K562 (cell line): Measurements from ENCODE around the gene CFDP1. TPM values are rescaled to one million over a fixed set of nuclear protein-coding genes. Genes with fewer than 3 reads are reported as not detected.

ENCODE experiments used
- ASH1L ChIP-seq: fragments of 450-650 bp; IDR thresholded peaks from 2 replicates; pipeline ENCODE4 v1.6.1; 2018; ENCODE audit warnings: borderline replicate concordance, mild to moderate bottlenecking, low read depth; ENCODE audit not compliant: partially characterized antibody
- BRCA1 ChIP-seq, 2 experiments: fragments of 450-650 bp in 1 of 2; sonication (generic) in 1 of 2; formaldehyde crosslinking in 1 of 2; IDR thresholded peaks; 2 replicates each; pipeline versions ENCODE4 v1.5.0 to v1.6.1; 2017 to 2020; ENCODE audit warnings: mild to moderate bottlenecking in 1 of 2, missing genetic modification reagents in 1 of 2
- CBFB ChIP-seq: sonication (generic); formaldehyde crosslinking; IDR thresholded peaks from 2 replicates; pipeline ENCODE4 v1.4.0; 2020; ENCODE audit warnings: mild to moderate bottlenecking, missing genetic modification reagents
- FOXK2 ChIP-seq, 2 experiments: fragments of 450-650 bp; IDR thresholded peaks in 1 of 2; conservative IDR thresholded peaks in 1 of 2; 2 replicates each; pipeline ENCODE4 v1.6.1; 2016; ENCODE audit warnings: low read depth in 2 of 2, mild to moderate bottlenecking in 1 of 2
- FOXP1 ChIP-seq: sonication (generic); formaldehyde crosslinking; IDR thresholded peaks from 2 replicates; pipeline ENCODE4 v1.8.0; 2022; ENCODE audit warnings: mild to moderate bottlenecking, missing genetic modification reagents
- HMG20B ChIP-seq: fragments of 250-450 bp; sonication (Bioruptor Pico); IDR thresholded peaks from 2 replicates; pipeline ENCODE4 v1.5.0; 2021; ENCODE audit warnings: mild to moderate bottlenecking
- MCM5 ChIP-seq: fragments of 450-650 bp; IDR thresholded peaks from 2 replicates; pipeline ENCODE4 v1.6.1; 2016; ENCODE audit warnings: low read depth
- MECOM ChIP-seq: fragments of 250-450 bp; sonication (Bioruptor Pico); IDR thresholded peaks from 2 replicates; pipeline ENCODE4 v1.8.0; 2022; ENCODE audit warnings: inconsistent platforms
- MEIS2 ChIP-seq: fragments of 450-650 bp; IDR thresholded peaks from 2 replicates; pipeline ENCODE4 v1.6.1; 2014; ENCODE audit warnings: mild to moderate bottlenecking; ENCODE audit not compliant: partially characterized antibody
- NFIX ChIP-seq: fragments of 250-450 bp; sonication (Bioruptor Pico); IDR thresholded peaks from 2 replicates; pipeline ENCODE4 v1.4.0; 2020; ENCODE audit warnings: low read depth, mild to moderate bottlenecking, moderate library complexity
- PHF20 ChIP-seq: fragments of 450-650 bp; IDR thresholded peaks from 2 replicates; pipeline ENCODE4 v1.6.1; 2018; ENCODE audit not compliant: partially characterized antibody
- POLR2AphosphoS2 ChIP-seq: IDR thresholded peaks from 2 replicates; pipeline ENCODE4 v1.6.1; 2012; ENCODE audit warnings: low read length, improper control_type of control experiment
- RNF2 ChIP-seq: sonication (generic); IDR thresholded peaks from 2 replicates; pipeline ENCODE4 v1.6.1; 2016
- SAP30 ChIP-seq: fragments of 200-600 bp; sonication (generic); IDR thresholded peaks from 2 replicates; pipeline ENCODE4 v1.6.1; 2012; ENCODE audit warnings: borderline replicate concordance, low read depth, mild to moderate bottlenecking, moderate library complexity, low read length, control low read depth, inconsistent platforms; ENCODE audit not compliant: insufficient read depth, poor library complexity, severe bottlenecking
- SETDB1 ChIP-seq: IDR thresholded peaks from one replicate; pipeline ENCODE4 v1.6.1; 2012; ENCODE audit warnings: low read length, control low read depth, inconsistent platforms
- SMAD4 ChIP-seq: fragments of 250-450 bp; sonication (Bioruptor Pico); conservative IDR thresholded peaks from 2 replicates; pipeline ENCODE4 v1.8.0; 2021; ENCODE audit warnings: inconsistent platforms, mild to moderate bottlenecking, moderate library complexity
- SP1 ChIP-seq: sonication (generic); formaldehyde crosslinking; IDR thresholded peaks from 2 replicates; pipeline ENCODE4 v1.8.1; 2022; ENCODE audit warnings: mild to moderate bottlenecking, missing genetic modification reagents
- STAG1 ChIP-seq: sonication (generic); formaldehyde crosslinking; IDR thresholded peaks from 2 replicates; pipeline ENCODE4 v1.5.0; 2020; ENCODE audit warnings: missing genetic modification reagents, borderline replicate concordance
- TCF7 ChIP-seq: sonication (generic); IDR thresholded peaks from 2 replicates; pipeline ENCODE4 v1.6.1; 2016; ENCODE audit warnings: antibody characterized with exemption, borderline replicate concordance
- TCF7L2 ChIP-seq: fragments of 150-350 bp; IDR thresholded peaks from 2 replicates; pipeline ENCODE4 v1.6.1; 2016; ENCODE audit warnings: low read depth, mild to moderate bottlenecking, low read length, moderate library complexity
- TCFL5 ChIP-seq: fragments of 250-450 bp; sonication (Bioruptor Pico); conservative IDR thresholded peaks from 2 replicates; pipeline ENCODE4 v1.6.1; 2021; ENCODE audit warnings: mild to moderate bottlenecking, moderate library complexity, matching md5 sums
- TRIM28 ChIP-seq: fragments of 450-650 bp; IDR thresholded peaks from 2 replicates; pipeline ENCODE4 v1.6.1; 2017
- U2AF2 ChIP-seq: fragments of 200-400 bp; formaldehyde crosslinking; optimal IDR thresholded peaks from 2 replicates; pipeline ENCODE3; 2017; ENCODE audit warnings: low read depth, mild to moderate bottlenecking, low read length
- XRCC5 ChIP-seq: fragments of 200-400 bp; formaldehyde crosslinking; IDR thresholded peaks from 2 replicates; pipeline ENCODE4 v1.6.1; 2017; ENCODE audit warnings: low read depth, mild to moderate bottlenecking, low read length
- ZBTB7A ChIP-seq: IDR thresholded peaks from 2 replicates; pipeline ENCODE4 v1.6.1; 2011; ENCODE audit warnings: low read depth, mild to moderate bottlenecking, low read length, moderate library complexity, borderline replicate concordance; ENCODE audit not compliant: control insufficient read depth
- ZC3H8 ChIP-seq: fragments of 450-650 bp; IDR thresholded peaks from 2 replicates; pipeline ENCODE4 v1.6.1; 2017
- ZNF717 ChIP-seq: fragments of 250-450 bp; sonication (Bioruptor Pico); IDR thresholded peaks from 2 replicates; pipeline ENCODE4 v1.5.0; 2021
- polyA plus RNA-seq, 8 experiments: library from polyadenylated mRNA; depleted of rRNA in 4 of 8; stranded (reverse) in 5 of 8; unstranded in 3 of 8; fragments of >200 nt; fragmentation: Nextera tagmentation in 2 of 8; fragmentation: Illumina TruSeq in 1 of 8; extraction: Ambion mirVana in 2 of 8; extraction: Trizol in 1 of 8; gene quantifications; 2 replicates each; pipeline versions ENCODE4 v1.2.1 to v1.2.3, GENCODE V29; 2011 to 2014; ENCODE audit warnings: inconsistent platforms in 1 of 8, missing spikeins in 1 of 8
- total RNA-seq, 7 experiments: library from RNA; depleted of rRNA in 6 of 7; stranded (reverse); fragments of >200 nt in 6 of 7; fragmentation: Illumina TruSeq in 2 of 7; extraction: Trizol in 2 of 7; gene quantifications; 2 replicates each; pipeline versions ENCODE4 v1.2.1 to v1.2.3, GENCODE V29; 2011 to 2021; ENCODE audit warnings: low replicate concordance in 1 of 7
- TF ChIP-seq, protein P1 (sequence below): IDR thresholded peaks from 2 replicates; pipeline ENCODE4 v1.6.1; 2011; ENCODE audit warnings: borderline replicate concordance, low read depth, mild to moderate bottlenecking, moderate library complexity, low read length; ENCODE audit not compliant: insufficient read depth, poor library complexity, severe bottlenecking
- TF ChIP-seq, protein P2 (sequence below): sonication (generic); formaldehyde crosslinking; IDR thresholded peaks from 2 replicates; pipeline ENCODE4 v1.8.0; 2022; ENCODE audit warnings: missing genetic modification reagents, mild to moderate bottlenecking, borderline replicate concordance

The CFDP1 gene
- total and polyA plus RNA-seq, 9 of the 15 experiments (the other 6 are each of a cell fraction or from before 2014, with no cell fraction given), result 31.5 to 78.4 (median 61.7) TPM

DNA sequence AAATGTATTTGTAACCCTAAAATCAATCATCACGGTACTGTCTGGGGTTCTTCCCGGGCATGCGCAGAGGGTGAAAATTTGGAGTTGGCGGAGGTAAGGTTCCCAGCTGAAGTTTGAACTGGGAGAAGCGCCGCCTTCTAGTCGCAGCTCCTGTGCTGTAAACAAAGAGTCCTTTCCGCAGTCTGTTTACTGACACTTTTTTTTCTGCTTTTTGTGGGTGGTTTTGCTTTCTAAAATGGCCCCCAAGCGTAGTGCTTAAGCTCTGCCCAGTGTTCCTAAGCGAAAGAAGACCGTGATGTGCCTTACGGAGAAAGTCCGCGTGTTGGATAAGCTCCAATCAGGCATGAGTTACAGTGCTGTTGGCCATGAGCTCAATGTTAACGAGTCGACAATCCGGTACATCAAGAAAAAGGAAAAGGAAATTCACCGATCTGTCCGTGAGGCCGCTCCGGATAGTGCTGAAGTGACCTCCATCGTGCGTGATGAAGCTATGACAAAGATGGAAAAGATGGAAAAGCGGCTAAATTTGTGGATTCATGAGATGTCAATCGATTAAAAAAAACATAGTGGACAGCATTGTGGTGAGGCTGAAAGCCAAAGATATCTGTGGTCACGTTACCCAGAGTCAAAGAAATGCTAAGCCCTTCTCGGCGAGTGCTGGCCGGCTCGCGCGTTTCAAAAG is 570 bp upstream of the CFDP1 start (continued):
- TF ChIP-seq, protein P1, sequence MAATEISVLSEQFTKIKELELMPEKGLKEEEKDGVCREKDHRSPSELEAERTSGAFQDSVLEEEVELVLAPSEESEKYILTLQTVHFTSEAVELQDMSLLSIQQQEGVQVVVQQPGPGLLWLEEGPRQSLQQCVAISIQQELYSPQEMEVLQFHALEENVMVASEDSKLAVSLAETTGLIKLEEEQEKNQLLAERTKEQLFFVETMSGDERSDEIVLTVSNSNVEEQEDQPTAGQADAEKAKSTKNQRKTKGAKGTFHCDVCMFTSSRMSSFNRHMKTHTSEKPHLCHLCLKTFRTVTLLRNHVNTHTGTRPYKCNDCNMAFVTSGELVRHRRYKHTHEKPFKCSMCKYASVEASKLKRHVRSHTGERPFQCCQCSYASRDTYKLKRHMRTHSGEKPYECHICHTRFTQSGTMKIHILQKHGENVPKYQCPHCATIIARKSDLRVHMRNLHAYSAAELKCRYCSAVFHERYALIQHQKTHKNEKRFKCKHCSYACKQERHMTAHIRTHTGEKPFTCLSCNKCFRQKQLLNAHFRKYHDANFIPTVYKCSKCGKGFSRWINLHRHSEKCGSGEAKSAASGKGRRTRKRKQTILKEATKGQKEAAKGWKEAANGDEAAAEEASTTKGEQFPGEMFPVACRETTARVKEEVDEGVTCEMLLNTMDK, result no peak
- TF ChIP-seq RNF2 (no peak; the same call in 1 of the 2 replicates), SMAD4 (CRISPR knock-in tag) (no peak), SETDB1 (no peak), TRIM28 (no peak), U2AF2 (no peak), FOXK2 (conservative IDR thresholded peaks at IDR 0.05 in 1 of 2, IDR thresholded peaks at IDR 0.05 in 1 of 2; ENCODE audit: low read depth in 2 of 2) (peak; percentile 67 to 70; a peak in 3 of 4 replicates), ZC3H8 (no peak), MECOM (CRISPR knock-in tag) (0 out of 2 replicates have a peak, but pooled peaks have one; percentile 15), SAP30 (peak; percentile 38), FOXP1 (CRISPR knock-in tag) (peak; percentile 74; the same call in 1 of the 2 replicates), TCF7 (no peak), NFIX (no peak), MCM5 (no peak), ASH1L (peak; percentile 17), MEIS2 (peak; percentile 89), BRCA1 (IDR thresholded peaks at IDR 0.05) (no peak), BRCA1 (CRISPR knock-in tag; IDR thresholded peaks at IDR 0.05) (no peak), ZNF717 (CRISPR knock-in tag) (no peak), CBFB (CRISPR knock-in tag) (no peak), PHF20 (no peak), HMG20B (CRISPR knock-in tag) (no peak), STAG1 (CRISPR knock-in tag) (no peak), TCF7L2 (no peak), POLR2AphosphoS2 (no peak), XRCC5 (no peak), SP1 (peak; percentile 78), TCFL5 (no peak), ZBTB7A (no peak)
- TF ChIP-seq, protein P2, sequence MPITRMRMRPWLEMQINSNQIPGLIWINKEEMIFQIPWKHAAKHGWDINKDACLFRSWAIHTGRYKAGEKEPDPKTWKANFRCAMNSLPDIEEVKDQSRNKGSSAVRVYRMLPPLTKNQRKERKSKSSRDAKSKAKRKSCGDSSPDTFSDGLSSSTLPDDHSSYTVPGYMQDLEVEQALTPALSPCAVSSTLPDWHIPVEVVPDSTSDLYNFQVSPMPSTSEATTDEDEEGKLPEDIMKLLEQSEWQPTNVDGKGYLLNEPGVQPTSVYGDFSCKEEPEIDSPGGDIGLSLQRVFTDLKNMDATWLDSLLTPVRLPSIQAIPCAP (CRISPR knock-in tag), result 0 out of 2 replicates have a peak, but pooled peaks have one; percentile 43
